Tibial artery (tissue), 4 donors: ENCODE measurements around the gene FHOD3.

Experiments
- DNase-seq, 2 donors: peaks; one replicate each; pipeline ENCODE4 v3.0.0-alpha.2; 2019
- H3K27ac ChIP-seq, 2 donors: fragments of 200-600 bp; sonication (generic) in 1 of 2; 1 replicate in 1 of 2; 2 replicates in 1 of 2; pipeline ENCODE4 v1.5.1; 2018 to 2019; ENCODE audit warnings: mild to moderate bottlenecking in 1 of 2
- H3K27me3 ChIP-seq, 2 donors: fragments of 200-600 bp; sonication (generic) in 1 of 2; one replicate each; pipeline versions ENCODE4 v1.5.1 to v1.6.0; 2016 to 2019
- H3K36me3 ChIP-seq, 3 donors: fragments of 200-600 bp; sonication (generic) in 2 of 3; one replicate each; pipeline ENCODE4 v1.5.1; 2016 to 2019; ENCODE audit warnings: mild to moderate bottlenecking in 2 of 3
- H3K4me1 ChIP-seq, 4 donors: fragments of 200-600 bp; sonication (generic) in 2 of 4; 1 replicate in 3 of 4; 2 replicates in 1 of 4; pipeline ENCODE4 v1.5.1; 2016 to 2019
- H3K4me3 ChIP-seq, 2 donors: fragments of 200-600 bp; sonication (generic) in 1 of 2; 1 replicate in 1 of 2; 2 replicates in 1 of 2; pipeline ENCODE4 v1.5.1; 2018 to 2019; ENCODE audit warnings: mild to moderate bottlenecking in 2 of 2
- H3K9me3 ChIP-seq, 3 donors: fragments of 200-600 bp; sonication (generic) in 1 of 3; one replicate each; pipeline ENCODE4 v1.5.1; 2016 to 2019
- CTCF ChIP-seq, 2 experiments: fragments of 200-600 bp in 1 of 2; fragments of 450-650 bp in 1 of 2; IDR thresholded peaks; one replicate each; pipeline ENCODE4 v1.5.1; 2017 to 2019; ENCODE audit warnings: antibody characterized with exemption in 2 of 2, mild to moderate bottlenecking in 1 of 2, moderate library complexity in 1 of 2
- intact Hi-C: fragments of 100-400 bp; cut with DNase I; formaldehyde crosslinking; loops from one replicate; pipeline ENCODE4 v1.15.0; 2023; ENCODE audit warnings: low total_unique reads

FHOD3 gene

GRCh38 chr18:36375118-36375517 lies 77.6 kb downstream of the FHOD3 start:
- no peaks in the 10 kb centered on the region for H3K36me3 ChIP-seq
- H3K27ac ChIP-seq = peak overlapping the region; percentile 21 to 73
- H3K9me3 ChIP-seq = no peaks in the 10 kb centered on the region
- no peak for TF ChIP-seq CTCF (IDR thresholded peaks at IDR 0.05)
- no peak overlapping the region for H3K4me3 ChIP-seq
- DNase-seq = no peak
- H3K4me1 ChIP-seq = peaks cover 0 to 85% (median 20%) of the 10 kb centered on the region in 4 donors
- no peaks in the 10 kb centered on the region for H3K27me3 ChIP-seq
- intact Hi-C loops = no loop called here

GRCh38 chr18:36376361-36376760 lies 78.8 kb downstream of the FHOD3 start:
- Histone ChIP-seq H3K4me1 (peaks cover 0 to 97% (median 22%) of the 10 kb centered on the region in 4 donors), H3K27me3 (no peaks in the 10 kb centered on the region), H3K9me3 (no peaks in the 10 kb centered on the region), H3K36me3 (no peaks in the 10 kb centered on the region), H3K27ac (peak overlapping the region; percentile 21 to 73), H3K4me3 (no peak overlapping the region)
- intact Hi-C loops = no loop called here
- no peak for TF ChIP-seq CTCF (IDR thresholded peaks at IDR 0.05)
- DNase-seq = no peak

GRCh38 chr18:36377626-36378025 lies 80.1 kb downstream of the FHOD3 start:
- DNase-seq = no peak
- Histone ChIP-seq H3K27me3 (no peaks in the 10 kb centered on the region), H3K27ac (peak overlapping the region in 1 of 2 donors; percentile 42), H3K9me3 (no peaks in the 10 kb centered on the region), H3K4me3 (no peak overlapping the region), H3K4me1 (peaks cover 0 to 99% (median 17%) of the 10 kb centered on the region in 4 donors), H3K36me3 (no peaks in the 10 kb centered on the region)
- TF ChIP-seq CTCF (IDR thresholded peaks at IDR 0.05) = no peak
- intact Hi-C loops = no loop called here

- TF ChIP-seq CTCF (IDR thresholded peaks at IDR 0.05) = no peak
- H3K9me3 ChIP-seq = no peaks in the 10 kb centered on the region
- H3K4me3 ChIP-seq = no peak overlapping the region
- H3K36me3 ChIP-seq = no peaks in the 10 kb centered on the region
- H3K4me1 ChIP-seq = peaks cover 0 to 99% (median 17%) of the 10 kb centered on the region in 4 donors
- no peak for DNase-seq
- no peaks in the 10 kb centered on the region for H3K27me3 ChIP-seq
- H3K27ac ChIP-seq = peak overlapping the region; percentile 34 to 42
- intact Hi-C loops = no loop called here
Observed at GRCh38 chr18:36378205-36378604, 80.7 kb downstream of the FHOD3 start.

GRCh38 chr18:36379435-36379984 lies 82.0 kb downstream of the FHOD3 start:
- H3K36me3 ChIP-seq = no peaks in the 10 kb centered on the region
- peak overlapping the region; percentile 51 to 52 for H3K27ac ChIP-seq
- DNase-seq = no peak
- no peaks in the 10 kb centered on the region for H3K27me3 ChIP-seq
- no peak for TF ChIP-seq CTCF (IDR thresholded peaks at IDR 0.05)
- peaks cover 0 to 90% (median 17%) of the 10 kb centered on the region in 4 donors for H3K4me1 ChIP-seq
- intact Hi-C loops = no loop called here
- H3K9me3 ChIP-seq = no peaks in the 10 kb centered on the region
- H3K4me3 ChIP-seq = no peak overlapping the region
